Stomach (tissue), 4 donors: ENCODE data around the gene PPIF.

ENCODE experiments used
- CTCF ChIP-seq, 7 experiments: fragments of 450-650 bp in 4 of 7; fragments of 200-600 bp in 3 of 7; sonication (generic) in 3 of 7; IDR thresholded peaks; one replicate each; pipeline ENCODE4 v1.5.1; 2016 to 2019; ENCODE audit warnings: antibody characterized with exemption in 7 of 7, control low read depth in 2 of 7, mild to moderate bottlenecking in 1 of 7
- POLR2A ChIP-seq, 4 donors: fragments of 450-650 bp; IDR thresholded peaks; one replicate each; pipeline ENCODE4 v1.6.1; 2016; ENCODE audit warnings: antibody characterized with exemption in 4 of 4, control low read depth in 2 of 4, mild to moderate bottlenecking in 1 of 4, moderate library complexity in 1 of 4
- POLR2AphosphoS5 ChIP-seq, 3 donors: sonication (generic); formaldehyde crosslinking; IDR thresholded peaks; one replicate each; pipeline ENCODE4 v1.6.1; 2016; ENCODE audit warnings: antibody characterized with exemption in 3 of 3

DNA sequence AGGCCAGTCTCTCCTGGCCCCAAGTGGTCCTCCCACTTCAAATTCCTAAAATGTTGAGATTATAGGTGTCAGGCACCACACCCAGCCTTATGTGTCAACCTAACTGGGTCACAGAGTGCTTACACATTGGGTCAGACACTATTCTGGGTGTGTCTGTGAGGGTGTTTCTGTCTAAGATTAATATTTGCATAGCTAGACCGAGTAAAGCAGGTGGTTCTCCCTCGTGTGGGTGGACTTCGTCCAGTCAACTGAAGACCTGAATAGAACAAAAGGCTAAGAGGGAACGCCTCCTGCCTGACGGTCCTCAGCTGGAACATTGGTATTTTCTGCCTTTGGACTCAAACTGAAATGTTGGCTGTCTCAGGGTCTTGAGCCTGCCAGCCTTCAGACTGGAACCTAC is 11.5 kb downstream of the PPIF start:
- TF ChIP-seq CTCF (IDR thresholded peaks at IDR 0.05) = no peak
- peak in 2 of 3 donors; percentile 14 to 77 for TF ChIP-seq POLR2AphosphoS5 (IDR thresholded peaks at IDR 0.05)
- TF ChIP-seq POLR2A (IDR thresholded peaks at IDR 0.05) = no peak
